ENCODE measurements around the gene CAMK1D. TPM values are rescaled to one million over a fixed set of nuclear protein-coding genes. Genes with fewer than 3 reads are reported as not detected.
"Not testable (repeated sequence)": the region's sequence is repeated elsewhere in the genome, so short reads cannot be mapped to it uniquely, and the experiment has no call there.

Gene CAMK1D
- total RNA-seq, 3 donors from 2014 or later (not counting 1 experiment from before 2014, with no cell fraction given): 44.2 to 56.4 (median 49.7) TPM

- Histone ChIP-seq H3K27ac (ENCODE audit: low read length) (no peak overlapping the region), H3K36me3 (ENCODE audit: control insufficient read depth, insufficient read depth, low read length) (no peaks in the 10 kb centered on the region), H3K9me3 (ENCODE audit: control insufficient read depth, insufficient read depth, low read length) (no peaks in the 10 kb centered on the region), H3K4me1 (ENCODE audit: control insufficient read depth, insufficient read depth, low read length) (no peaks in the 10 kb centered on the region), H3K27me3 (ENCODE audit: control insufficient read depth, insufficient read depth, low read length) (no peaks in the 10 kb centered on the region), H3K4me3 (ENCODE audit: low read length) (no peak overlapping the region)
- no peak for ATAC-seq
- Mint-ChIP-seq H3K27me3 (ENCODE audit: low read depth in 2 of 2) (no peaks in the 10 kb centered on the region), H3K36me3 (no peaks in the 10 kb centered on the region), H3K4me1 (peaks cover 0 to 10% of the 10 kb centered on the region in 2 donors), H3K9me3 (no peaks in the 10 kb centered on the region), H3K27ac (no peak overlapping the region), H3K4me3 (no peak overlapping the region)
- intact Hi-C loops (cut with micrococcal nuclease): no loop called here
- 40% methylated on average over 8 of the region's 9 CpGs for WGBS (ENCODE audit: insufficient coverage)
- DNase-seq: no peak
- TF ChIP-seq CTCF (IDR thresholded peaks at IDR 0.05): no peak
Observed at GRCh38 chr10:12322583-12323131, 26.7 kb upstream of the CAMK1D start.

GRCh38 chr10:12324530-12324929, 24.8 kb upstream of the CAMK1D start:
- Histone ChIP-seq H3K36me3 (ENCODE audit: control insufficient read depth, insufficient read depth, low read length) (no peaks in the 10 kb centered on the region), H3K4me3 (ENCODE audit: low read length) (no peak overlapping the region), H3K4me1 (ENCODE audit: control insufficient read depth, insufficient read depth, low read length) (no peaks in the 10 kb centered on the region), H3K9me3 (ENCODE audit: control insufficient read depth, insufficient read depth, low read length) (no peaks in the 10 kb centered on the region), H3K27ac (ENCODE audit: low read length) (no peak overlapping the region), H3K27me3 (ENCODE audit: control insufficient read depth, insufficient read depth, low read length) (no peaks in the 10 kb centered on the region)
- DNase-seq (no peak), ATAC-seq (no peak)
- H3K36me3 Mint-ChIP-seq: no peaks in the 10 kb centered on the region
- H3K4me1 Mint-ChIP-seq: peaks cover 0 to 10% of the 10 kb centered on the region in 2 donors
- TF ChIP-seq CTCF (IDR thresholded peaks at IDR 0.05): no peak
- 92% methylated on average over 3 of the region's 3 CpGs for WGBS (ENCODE audit: insufficient coverage)
- no peak overlapping the region for H3K4me3 Mint-ChIP-seq
- H3K27me3 Mint-ChIP-seq (ENCODE audit: low read depth in 2 of 2): no peaks in the 10 kb centered on the region
- H3K9me3 Mint-ChIP-seq: no peaks in the 10 kb centered on the region
- intact Hi-C loops (cut with micrococcal nuclease): no loop called here
- H3K27ac Mint-ChIP-seq: no peak overlapping the region

GRCh38 chr10:12327074-12327473, 22.3 kb upstream of the CAMK1D start:
- no peaks in the 10 kb centered on the region for H3K27me3 Mint-ChIP-seq (ENCODE audit: low read depth in 2 of 2)
- H3K27me3 ChIP-seq (ENCODE audit: control insufficient read depth, insufficient read depth, low read length): no peaks in the 10 kb centered on the region
- no peaks in the 10 kb centered on the region for H3K9me3 Mint-ChIP-seq
- no peak overlapping the region for H3K4me3 ChIP-seq (ENCODE audit: low read length)
- WGBS (ENCODE audit: insufficient coverage): 97% methylated on average over 3 of the region's 3 CpGs
- DNase-seq: no peak
- no peaks in the 10 kb centered on the region for H3K9me3 ChIP-seq (ENCODE audit: control insufficient read depth, insufficient read depth, low read length)
- H3K4me1 Mint-ChIP-seq: peaks cover 0 to 10% of the 10 kb centered on the region in 2 donors
- TF ChIP-seq CTCF (IDR thresholded peaks at IDR 0.05): no peak
- no peak for ATAC-seq
- no peaks in the 10 kb centered on the region for H3K4me1 ChIP-seq (ENCODE audit: control insufficient read depth, insufficient read depth, low read length)
- no peaks in the 10 kb centered on the region for H3K36me3 Mint-ChIP-seq
- no peaks in the 10 kb centered on the region for H3K36me3 ChIP-seq (ENCODE audit: control insufficient read depth, insufficient read depth, low read length)
- no peak overlapping the region for H3K4me3 Mint-ChIP-seq
- no peak overlapping the region for H3K27ac Mint-ChIP-seq
- intact Hi-C loops (cut with micrococcal nuclease): no loop called here
- H3K27ac ChIP-seq (ENCODE audit: low read length): no peak overlapping the region

- intact Hi-C loops (cut with micrococcal nuclease): no loop called here
- H3K4me3 Mint-ChIP-seq: no peak overlapping the region
- Histone ChIP-seq H3K27ac (ENCODE audit: low read length) (no peak overlapping the region), H3K9me3 (ENCODE audit: control insufficient read depth, insufficient read depth, low read length) (no peaks in the 10 kb centered on the region), H3K4me1 (ENCODE audit: control insufficient read depth, insufficient read depth, low read length) (no peaks in the 10 kb centered on the region), H3K4me3 (ENCODE audit: low read length) (no peak overlapping the region), H3K36me3 (ENCODE audit: control insufficient read depth, insufficient read depth, low read length) (no peaks in the 10 kb centered on the region), H3K27me3 (ENCODE audit: control insufficient read depth, insufficient read depth, low read length) (no peaks in the 10 kb centered on the region)
- no peaks in the 10 kb centered on the region for H3K27me3 Mint-ChIP-seq (ENCODE audit: low read depth in 2 of 2)
- DNase-seq (no peak), ATAC-seq (no peak)
- no peaks in the 10 kb centered on the region for H3K9me3 Mint-ChIP-seq
- no peaks in the 10 kb centered on the region for H3K36me3 Mint-ChIP-seq
- 94% methylated on average over 2 of the region's 2 CpGs for WGBS (ENCODE audit: insufficient coverage)
- peaks cover 0 to 10% of the 10 kb centered on the region in 2 donors for H3K4me1 Mint-ChIP-seq
- TF ChIP-seq CTCF (IDR thresholded peaks at IDR 0.05): no peak
- no peak overlapping the region for H3K27ac Mint-ChIP-seq
Observed at GRCh38 chr10:12327476-12327875, 21.9 kb upstream of the CAMK1D start.

GRCh38 chr10:12328312-12328711, 21.0 kb upstream of the CAMK1D start:
- H3K36me3 ChIP-seq (ENCODE audit: control insufficient read depth, insufficient read depth, low read length); H3K27ac Mint-ChIP-seq; H3K4me1 Mint-ChIP-seq; H3K9me3 ChIP-seq (ENCODE audit: control insufficient read depth, insufficient read depth, low read length); H3K27me3 Mint-ChIP-seq (ENCODE audit: low read depth in 2 of 2); DNase-seq; H3K4me1 ChIP-seq (ENCODE audit: control insufficient read depth, insufficient read depth, low read length); ATAC-seq; H3K36me3 Mint-ChIP-seq; H3K27ac ChIP-seq (ENCODE audit: low read length); H3K4me3 ChIP-seq (ENCODE audit: low read length); H3K27me3 ChIP-seq (ENCODE audit: control insufficient read depth, insufficient read depth, low read length); H3K4me3 Mint-ChIP-seq; H3K9me3 Mint-ChIP-seq; intact Hi-C loops (cut with micrococcal nuclease): not testable (repeated sequence)
- WGBS (ENCODE audit: insufficient coverage): 88% methylated on average over 8 of the region's 9 CpGs
